SK-N-SH (cell line): ENCODE data around the gene ATG2A.

Experiments
- FOXJ3 ChIP-seq: sonication (generic); formaldehyde crosslinking; IDR thresholded peaks from 2 replicates; pipeline ENCODE4 v1.5.1; 2020; ENCODE audit warnings: mild to moderate bottlenecking, missing genetic modification reagents
- POLR2AphosphoS5 ChIP-seq: IDR thresholded peaks from 2 replicates; pipeline ENCODE4 v1.6.1; 2012; ENCODE audit warnings: low read depth, low read length
- SMC3 ChIP-seq: IDR thresholded peaks from 2 replicates; pipeline ENCODE4 v1.6.1; 2012; ENCODE audit warnings: low read depth, low read length, improper control_type of control experiment
- TF ChIP-seq, protein P1 (sequence below): fragments of 200-600 bp; sonication (generic); IDR thresholded peaks from 2 replicates; pipeline ENCODE4 v1.6.1; 2017; ENCODE audit warnings: antibody characterized with exemption, mild to moderate bottlenecking, moderate library complexity

- TF ChIP-seq SMC3 (no peak), POLR2AphosphoS5 (no peak), FOXJ3 (no peak)
- TF ChIP-seq, protein P1, sequence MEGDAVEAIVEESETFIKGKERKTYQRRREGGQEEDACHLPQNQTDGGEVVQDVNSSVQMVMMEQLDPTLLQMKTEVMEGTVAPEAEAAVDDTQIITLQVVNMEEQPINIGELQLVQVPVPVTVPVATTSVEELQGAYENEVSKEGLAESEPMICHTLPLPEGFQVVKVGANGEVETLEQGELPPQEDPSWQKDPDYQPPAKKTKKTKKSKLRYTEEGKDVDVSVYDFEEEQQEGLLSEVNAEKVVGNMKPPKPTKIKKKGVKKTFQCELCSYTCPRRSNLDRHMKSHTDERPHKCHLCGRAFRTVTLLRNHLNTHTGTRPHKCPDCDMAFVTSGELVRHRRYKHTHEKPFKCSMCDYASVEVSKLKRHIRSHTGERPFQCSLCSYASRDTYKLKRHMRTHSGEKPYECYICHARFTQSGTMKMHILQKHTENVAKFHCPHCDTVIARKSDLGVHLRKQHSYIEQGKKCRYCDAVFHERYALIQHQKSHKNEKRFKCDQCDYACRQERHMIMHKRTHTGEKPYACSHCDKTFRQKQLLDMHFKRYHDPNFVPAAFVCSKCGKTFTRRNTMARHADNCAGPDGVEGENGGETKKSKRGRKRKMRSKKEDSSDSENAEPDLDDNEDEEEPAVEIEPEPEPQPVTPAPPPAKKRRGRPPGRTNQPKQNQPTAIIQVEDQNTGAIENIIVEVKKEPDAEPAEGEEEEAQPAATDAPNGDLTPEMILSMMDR: no peak
These were observed 34.8 kb downstream of the ATG2A start for GRCh38 chr11:64882243-64882642.
